ENCODE results near the gene WWOX. TPM values are rescaled to one million over a fixed set of nuclear protein-coding genes. Genes with fewer than 3 reads are reported as not detected.

WWOX gene
- total RNA-seq, 3 donors from 2014 or later = 11.7 to 18.0 (median 13.8) TPM

DNA sequence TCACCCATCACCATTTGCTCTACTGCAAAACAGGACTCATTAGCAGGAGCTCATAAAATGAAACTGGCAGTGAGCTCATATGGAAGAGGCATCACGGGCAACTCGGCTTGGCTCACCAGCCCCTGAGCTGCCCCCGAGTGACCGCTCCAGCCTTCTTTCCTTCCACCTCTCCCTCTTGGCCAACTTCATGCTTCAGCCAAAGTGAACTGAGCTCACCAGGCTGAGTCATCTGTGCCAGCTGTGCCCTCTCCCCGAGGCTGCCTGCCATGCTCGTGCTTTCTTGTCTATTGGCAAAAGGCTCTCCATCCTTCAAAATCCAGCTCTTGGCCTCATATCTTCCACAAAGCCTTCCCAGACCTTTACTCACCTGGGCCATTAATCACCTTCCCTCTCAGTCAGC lies 391.4 kb downstream of the WWOX start:
- ATAC-seq = no peak

GRCh38 chr16:78493573-78493972 lies 394.1 kb downstream of the WWOX start:
- no peak for DNase-seq

More for the DNA sequence above, 391.4 kb downstream of the WWOX start:
- Histone ChIP-seq H3K4me1 (ENCODE audit: low read depth) (no peaks in the 10 kb centered on the region), H3K36me3 (ENCODE audit: low read depth) (no peaks in the 10 kb centered on the region), H3K9me3 (no peaks in the 10 kb centered on the region), H3K4me3 (no peak overlapping the region)
- no peak for DNase-seq
- intact Hi-C loops (cut with DNase I, micrococcal nuclease) = no loop called here
- TF ChIP-seq, protein P1, sequence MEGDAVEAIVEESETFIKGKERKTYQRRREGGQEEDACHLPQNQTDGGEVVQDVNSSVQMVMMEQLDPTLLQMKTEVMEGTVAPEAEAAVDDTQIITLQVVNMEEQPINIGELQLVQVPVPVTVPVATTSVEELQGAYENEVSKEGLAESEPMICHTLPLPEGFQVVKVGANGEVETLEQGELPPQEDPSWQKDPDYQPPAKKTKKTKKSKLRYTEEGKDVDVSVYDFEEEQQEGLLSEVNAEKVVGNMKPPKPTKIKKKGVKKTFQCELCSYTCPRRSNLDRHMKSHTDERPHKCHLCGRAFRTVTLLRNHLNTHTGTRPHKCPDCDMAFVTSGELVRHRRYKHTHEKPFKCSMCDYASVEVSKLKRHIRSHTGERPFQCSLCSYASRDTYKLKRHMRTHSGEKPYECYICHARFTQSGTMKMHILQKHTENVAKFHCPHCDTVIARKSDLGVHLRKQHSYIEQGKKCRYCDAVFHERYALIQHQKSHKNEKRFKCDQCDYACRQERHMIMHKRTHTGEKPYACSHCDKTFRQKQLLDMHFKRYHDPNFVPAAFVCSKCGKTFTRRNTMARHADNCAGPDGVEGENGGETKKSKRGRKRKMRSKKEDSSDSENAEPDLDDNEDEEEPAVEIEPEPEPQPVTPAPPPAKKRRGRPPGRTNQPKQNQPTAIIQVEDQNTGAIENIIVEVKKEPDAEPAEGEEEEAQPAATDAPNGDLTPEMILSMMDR (IDR thresholded peaks at IDR 0.05) = no peak

GRCh38 chr16:78494105-78494504 lies 394.7 kb downstream of the WWOX start:
- H3K4me1 ChIP-seq (ENCODE audit: low read depth) = no peaks in the 10 kb centered on the region
- no peak for DNase-seq
- H3K4me3 ChIP-seq = no peak overlapping the region
- intact Hi-C loops (cut with DNase I, micrococcal nuclease) = no loop called here
- ATAC-seq = no peak
- TF ChIP-seq, protein P1 (IDR thresholded peaks at IDR 0.05) = no peak
- H3K36me3 ChIP-seq (ENCODE audit: low read depth) = no peaks in the 10 kb centered on the region
- no peaks in the 10 kb centered on the region for H3K9me3 ChIP-seq

More at GRCh38 chr16:78493573-78493972, 394.1 kb downstream of the WWOX start:
- Histone ChIP-seq H3K9me3 (no peaks in the 10 kb centered on the region), H3K4me1 (ENCODE audit: low read depth) (no peaks in the 10 kb centered on the region), H3K4me3 (no peak overlapping the region), H3K36me3 (ENCODE audit: low read depth) (no peaks in the 10 kb centered on the region)
- TF ChIP-seq, protein P1 (IDR thresholded peaks at IDR 0.05) = no peak
- intact Hi-C loops (cut with DNase I, micrococcal nuclease) = no loop called here
- ATAC-seq = no peak

GRCh38 chr16:78494674-78495073 lies 395.2 kb downstream of the WWOX start:
- intact Hi-C loops (cut with DNase I, micrococcal nuclease) = no loop called here
- H3K4me3 ChIP-seq = no peak overlapping the region
- H3K36me3 ChIP-seq (ENCODE audit: low read depth) = no peaks in the 10 kb centered on the region
- H3K9me3 ChIP-seq = no peaks in the 10 kb centered on the region
- H3K4me1 ChIP-seq (ENCODE audit: low read depth) = no peaks in the 10 kb centered on the region
- TF ChIP-seq, protein P1 (IDR thresholded peaks at IDR 0.05) = no peak
- ATAC-seq = no peak
- no peak for DNase-seq

GRCh38 chr16:78496189-78496588 lies 396.7 kb downstream of the WWOX start:
- TF ChIP-seq, protein P1 (IDR thresholded peaks at IDR 0.05) = no peak
- no peak for ATAC-seq
- intact Hi-C loops (cut with DNase I, micrococcal nuclease) = no loop called here

GRCh38 chr16:78499399-78499798 lies 399.9 kb downstream of the WWOX start:
- ATAC-seq (no peak), DNase-seq (no peak)
- TF ChIP-seq, protein P1 (IDR thresholded peaks at IDR 0.05) = no peak
- Histone ChIP-seq H3K4me3 (no peak overlapping the region), H3K9me3 (no peaks in the 10 kb centered on the region), H3K4me1 (ENCODE audit: low read depth) (no peaks in the 10 kb centered on the region), H3K36me3 (ENCODE audit: low read depth) (no peaks in the 10 kb centered on the region)
- intact Hi-C loops (cut with DNase I, micrococcal nuclease) = no loop called here

More at GRCh38 chr16:78496189-78496588, 396.7 kb downstream of the WWOX start:
- H3K4me3 ChIP-seq = no peak overlapping the region
- H3K9me3 ChIP-seq = no peaks in the 10 kb centered on the region
- no peaks in the 10 kb centered on the region for H3K36me3 ChIP-seq (ENCODE audit: low read depth)
- no peak for DNase-seq
- no peaks in the 10 kb centered on the region for H3K4me1 ChIP-seq (ENCODE audit: low read depth)
